ENCODE measurements around the gene RAB22A.
A peak's percentile ranks its signal among the peaks of the same experiment; 100 is the strongest.
"Not testable (repeated sequence)": the region's sequence is repeated elsewhere in the genome, so short reads cannot be mapped to it uniquely, and the experiment has no call there.

The RAB22A gene

GRCh38 chr20:58389324-58389967 lies 79.9 kb downstream of the RAB22A start:
- no peak for DNase-seq (ENCODE audit: low spot score)

DNA sequence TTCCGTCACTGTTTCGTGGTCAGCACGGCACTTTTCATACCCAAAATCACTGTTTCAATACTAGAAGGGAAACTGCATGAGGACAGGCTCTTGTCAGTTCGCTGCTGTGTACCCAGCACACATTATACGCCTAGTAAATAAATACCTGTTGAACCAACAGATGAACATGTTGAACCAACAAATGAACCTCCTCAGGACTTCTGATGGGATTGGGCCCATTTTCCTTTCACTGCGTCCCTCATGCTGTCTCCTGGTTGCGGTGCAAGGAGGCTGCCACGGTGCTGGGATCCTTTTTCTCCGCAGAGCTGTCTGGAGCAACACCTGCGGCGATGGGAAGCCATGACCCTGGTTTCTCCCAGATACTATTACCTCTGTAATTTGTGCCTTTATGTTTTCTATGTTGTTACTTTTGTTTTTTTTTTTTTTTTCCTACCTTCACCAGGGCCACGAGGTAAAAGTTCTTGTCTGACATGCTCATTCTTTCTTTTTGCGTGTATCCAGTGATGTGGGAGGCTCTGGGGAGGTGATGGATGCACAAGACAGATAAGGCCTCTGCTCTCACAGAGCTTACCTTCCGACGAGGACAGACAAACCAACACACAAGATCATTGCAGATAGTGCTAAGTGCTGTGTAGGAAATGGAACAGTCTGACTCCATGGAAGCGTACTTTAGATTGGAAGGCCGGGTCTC lies 80.6 kb downstream of the RAB22A start:
- no peak for DNase-seq (ENCODE audit: low spot score)

GRCh38 chr20:58390659-58391035 lies 81.1 kb downstream of the RAB22A start:
- no peak for DNase-seq (ENCODE audit: low spot score)

DNA sequence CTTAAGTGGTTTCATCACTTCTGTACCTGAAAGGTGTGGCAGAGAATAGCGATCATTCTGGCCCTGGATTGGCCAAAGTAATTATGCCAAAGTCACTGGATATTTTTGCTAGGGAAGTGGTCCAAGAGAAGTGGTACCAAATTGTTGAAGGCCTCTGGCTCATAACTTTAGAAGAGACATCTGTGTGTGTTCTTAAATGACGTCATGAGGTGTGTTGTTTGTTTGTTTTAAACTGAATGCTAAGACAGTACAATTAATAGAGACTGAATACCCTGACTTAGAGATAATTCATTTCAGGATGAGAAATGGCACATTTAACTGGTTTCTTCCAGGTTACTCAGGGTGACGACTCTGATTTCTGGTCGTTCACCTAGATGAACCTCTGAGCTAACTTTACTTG lies 82.8 kb downstream of the RAB22A start:
- no peak for DNase-seq (ENCODE audit: low spot score)

GRCh38 chr20:58393299-58393698 lies 83.8 kb downstream of the RAB22A start:
- peak; percentile 28 for DNase-seq (ENCODE audit: low spot score)

DNA sequence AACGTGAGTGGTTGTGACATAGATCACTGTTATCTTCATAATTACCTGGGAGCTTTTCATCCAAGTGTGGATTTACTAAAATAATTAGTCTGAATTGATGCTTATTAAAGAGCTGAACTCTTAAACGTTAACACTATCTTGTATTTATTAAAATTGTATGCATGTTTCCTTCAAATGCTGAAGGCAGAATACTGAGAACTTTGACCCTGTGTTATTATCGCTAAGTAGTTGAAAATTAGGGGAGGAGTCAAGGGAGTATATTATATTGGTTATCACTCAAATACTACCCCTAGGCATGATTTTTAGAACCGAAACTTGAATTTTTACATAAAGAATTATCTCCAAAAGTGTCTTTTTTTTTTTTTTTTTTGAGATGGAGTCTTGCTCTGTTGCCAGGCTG lies 85.3 kb downstream of the RAB22A start:
- DNase-seq (ENCODE audit: low spot score): no peak

GRCh38 chr20:58395604-58396003 lies 86.1 kb downstream of the RAB22A start:
- DNase-seq (ENCODE audit: low spot score): no peak

GRCh38 chr20:58397429-58397828 lies 87.9 kb downstream of the RAB22A start:
- DNase-seq (ENCODE audit: low spot score): no peak

DNA sequence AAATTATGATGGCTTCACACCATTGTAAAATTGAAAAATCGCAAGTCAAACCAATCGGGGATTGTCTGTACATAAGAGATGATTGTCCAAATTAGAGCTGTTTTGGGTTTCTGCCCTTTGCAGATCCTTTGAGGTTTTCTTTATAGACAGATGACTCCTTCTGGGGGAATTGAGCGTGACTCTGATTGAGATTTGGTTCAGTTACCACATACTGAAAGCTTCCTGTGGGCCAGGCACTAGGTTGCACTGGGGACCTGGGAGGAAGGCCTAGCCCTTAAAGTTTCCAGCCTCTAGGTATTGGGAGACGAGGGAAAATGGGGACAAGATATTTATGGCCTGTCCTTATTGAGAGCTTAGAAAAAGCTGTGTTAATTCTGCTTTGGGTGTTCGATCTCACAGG lies 88.7 kb downstream of the RAB22A start:
- no peak for DNase-seq (ENCODE audit: low spot score)

- no peak for DNase-seq (ENCODE audit: low spot score)
Measured at GRCh38 chr20:58399926-58400325, 90.4 kb downstream of the RAB22A start.

DNA sequence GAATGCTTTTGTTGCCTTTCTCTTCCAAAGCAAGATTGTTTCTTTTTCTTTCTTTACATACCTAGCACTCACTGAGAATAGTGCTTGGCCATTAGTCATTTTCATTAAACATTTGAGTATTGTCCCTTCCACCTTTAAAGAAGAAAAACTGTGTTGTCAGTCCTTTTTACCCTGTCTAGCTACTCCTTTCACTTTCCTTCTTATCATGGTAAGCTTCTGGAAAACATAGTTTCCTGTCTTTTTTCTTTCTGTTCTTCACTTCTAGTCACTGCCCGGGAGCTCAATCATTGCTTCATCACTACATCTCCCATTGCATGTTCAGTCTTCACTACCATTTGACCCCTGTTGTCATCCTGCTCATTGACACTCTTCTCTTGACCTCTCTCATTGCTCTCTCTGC lies 91.6 kb downstream of the RAB22A start:
- DNase-seq (ENCODE audit: low spot score): no peak

GRCh38 chr20:58402305-58402704 lies 92.8 kb downstream of the RAB22A start:
- DNase-seq (ENCODE audit: low spot score): no peak

- no peak for DNase-seq (ENCODE audit: low spot score)
Measured at GRCh38 chr20:58402827-58403226, 93.3 kb downstream of the RAB22A start.

DNA sequence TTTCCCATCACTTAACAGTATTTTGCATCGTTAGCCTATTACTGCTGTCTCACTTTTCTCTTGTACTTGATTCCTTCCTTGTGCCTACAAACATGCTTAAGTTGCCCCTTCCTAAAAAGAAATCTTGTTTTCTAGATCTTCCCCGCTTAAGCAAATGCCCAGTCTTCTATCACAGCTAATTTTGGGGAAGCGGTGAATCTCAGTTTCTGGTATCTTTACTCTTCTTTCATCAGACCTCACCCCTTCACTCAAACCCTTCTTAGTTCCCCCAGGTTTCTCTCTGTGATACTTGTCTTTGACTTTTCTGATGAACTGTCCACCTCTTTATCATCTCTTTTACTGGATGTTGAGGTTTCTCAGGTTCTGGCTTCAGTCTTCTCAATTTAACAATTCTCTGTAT lies 93.8 kb downstream of the RAB22A start:
- no peak for DNase-seq (ENCODE audit: low spot score)

- no peak for DNase-seq (ENCODE audit: low spot score)
Measured at GRCh38 chr20:58405504-58406291, 96.2 kb downstream of the RAB22A start.

DNA sequence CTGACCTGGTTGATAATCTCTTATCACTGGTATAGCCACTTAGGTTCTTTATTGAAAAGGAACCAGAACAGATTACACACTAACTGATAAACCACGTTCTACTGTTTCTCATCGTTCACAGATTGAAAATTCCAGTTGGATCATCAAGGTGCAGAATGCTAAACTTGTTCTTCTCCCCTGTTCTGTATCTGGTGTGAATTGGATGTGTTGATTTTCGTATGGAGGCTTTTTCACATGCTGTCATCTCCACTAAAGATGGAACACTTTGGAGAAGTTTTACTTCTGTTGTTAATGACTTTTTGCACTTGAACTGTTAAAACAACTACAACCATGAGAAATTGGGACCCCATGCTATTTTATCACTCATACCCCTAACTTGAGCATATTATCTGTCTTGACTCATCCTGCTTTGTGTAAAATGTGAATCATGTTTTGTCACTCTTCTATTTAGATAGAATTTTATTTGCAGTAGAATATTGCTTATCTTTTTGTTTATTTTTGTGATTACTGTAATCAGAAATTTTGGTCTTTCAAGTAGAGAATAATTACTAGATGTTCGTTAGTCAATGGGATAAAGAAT lies 97.0 kb downstream of the RAB22A start:
- no peak for DNase-seq (ENCODE audit: low spot score)

DNA sequence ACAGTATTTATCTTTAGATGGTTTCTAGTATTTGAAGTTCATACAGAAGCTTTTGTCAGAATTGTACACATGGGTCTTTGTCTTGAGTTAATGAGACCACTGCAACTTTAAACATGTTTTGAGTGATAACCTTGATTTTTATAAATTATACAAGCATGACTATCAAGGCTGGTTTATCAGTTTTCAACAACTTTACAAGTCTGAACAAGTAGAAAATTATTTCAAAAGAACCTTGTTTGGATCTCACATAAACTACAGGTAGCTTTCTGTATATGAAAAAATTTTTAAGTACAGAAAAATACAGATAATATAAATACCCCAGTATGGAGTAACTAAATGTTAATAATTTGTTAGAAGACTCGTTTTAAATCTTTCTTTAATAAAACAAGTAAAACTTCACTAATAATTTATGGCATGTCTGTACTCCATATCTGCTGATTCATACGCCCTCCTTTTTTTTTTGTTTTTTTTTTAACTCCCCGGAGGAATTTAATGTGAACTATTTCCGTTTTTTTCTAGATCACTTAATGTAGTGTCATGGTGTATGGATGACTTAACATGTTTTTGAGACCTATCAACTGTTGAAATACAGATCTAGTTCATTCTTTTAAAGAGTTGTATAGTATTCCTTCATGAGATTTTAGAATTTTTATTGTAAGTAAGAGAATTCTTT lies 97.8 kb downstream of the RAB22A start:
- peak; percentile 69 for DNase-seq (ENCODE audit: low spot score)

DNA sequence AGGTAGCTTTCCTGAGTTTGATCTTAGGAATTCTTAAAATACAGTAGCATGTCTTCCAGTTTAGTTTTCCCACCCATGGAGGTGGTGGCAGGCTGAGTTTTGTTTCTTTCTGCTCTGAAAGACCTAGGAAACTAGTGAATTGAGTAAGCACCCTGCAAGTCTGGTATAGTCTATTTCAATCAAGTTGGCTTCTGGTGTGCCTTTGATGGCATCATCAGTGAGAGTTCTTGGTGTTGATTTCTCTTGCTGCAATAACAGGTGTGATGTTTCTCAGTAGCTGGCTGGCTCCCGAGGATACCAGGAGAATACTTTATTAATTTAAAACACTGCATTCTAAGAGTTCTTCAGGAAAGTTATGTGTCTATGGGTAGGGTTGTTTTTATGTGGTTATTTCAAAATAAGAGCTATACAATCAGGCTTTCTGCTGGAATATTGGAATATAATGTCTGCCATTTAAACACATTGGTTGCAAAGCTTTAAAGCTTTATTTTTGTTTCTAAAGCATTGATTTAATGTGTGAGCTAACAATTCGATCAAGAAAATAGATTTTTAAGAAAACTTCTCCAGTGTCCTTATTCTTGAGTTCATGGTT lies 98.5 kb downstream of the RAB22A start:
- DNase-seq (ENCODE audit: low spot score): no peak

DNA sequence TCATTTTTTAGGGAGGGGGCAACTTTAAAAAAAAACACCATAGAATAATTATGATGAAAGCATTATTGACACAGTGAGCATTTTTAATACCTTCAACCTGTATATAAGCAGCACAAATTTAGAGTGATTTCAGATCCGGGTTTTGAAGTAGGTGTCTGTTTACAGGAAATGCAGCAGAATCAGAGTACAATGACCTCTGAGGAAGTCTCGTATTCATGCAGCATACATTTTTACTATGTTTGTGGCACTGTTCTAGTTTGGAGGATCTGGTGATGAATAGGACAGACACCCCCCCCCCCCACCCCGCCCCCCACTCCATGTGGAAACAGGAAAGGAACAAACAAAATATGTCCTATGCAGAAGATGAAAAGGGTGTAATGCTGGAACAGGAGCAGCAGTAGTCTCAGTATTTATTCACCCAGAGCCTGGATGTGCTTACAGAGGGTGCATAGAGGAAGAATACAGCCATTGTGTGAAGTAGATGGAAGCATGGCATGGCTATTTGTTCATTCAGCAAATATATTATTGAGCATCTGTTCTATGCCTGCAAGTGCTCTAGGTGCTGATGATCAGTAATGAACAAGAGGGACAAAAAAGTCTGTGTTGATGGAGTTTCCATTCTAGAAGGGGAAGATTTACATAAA lies 99.2 kb downstream of the RAB22A start:
- DNase-seq (ENCODE audit: low spot score): peak; percentile 91

DNA sequence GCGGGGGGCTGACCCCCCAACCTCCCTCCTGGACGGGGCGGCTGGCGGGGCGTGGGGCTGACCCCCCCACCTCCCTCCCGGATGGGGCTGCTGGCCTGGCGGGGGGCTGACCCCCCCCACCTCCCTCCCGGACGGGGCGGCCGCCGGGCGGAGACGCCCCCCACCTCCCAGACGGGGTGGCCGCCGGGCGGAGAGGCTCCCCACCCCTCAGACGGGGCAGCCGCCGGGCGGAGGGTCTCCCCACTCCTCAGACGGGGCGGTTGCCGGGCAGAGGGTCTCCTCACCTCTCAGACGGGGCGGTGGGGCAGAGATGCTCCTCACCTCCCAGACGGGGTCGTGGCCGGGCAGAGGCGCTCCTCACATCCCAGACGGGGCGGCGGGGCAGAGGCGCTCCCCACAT lies 104.7 kb downstream of the RAB22A start:
- DNase-seq (ENCODE audit: low spot score): not testable (repeated sequence)

DNA sequence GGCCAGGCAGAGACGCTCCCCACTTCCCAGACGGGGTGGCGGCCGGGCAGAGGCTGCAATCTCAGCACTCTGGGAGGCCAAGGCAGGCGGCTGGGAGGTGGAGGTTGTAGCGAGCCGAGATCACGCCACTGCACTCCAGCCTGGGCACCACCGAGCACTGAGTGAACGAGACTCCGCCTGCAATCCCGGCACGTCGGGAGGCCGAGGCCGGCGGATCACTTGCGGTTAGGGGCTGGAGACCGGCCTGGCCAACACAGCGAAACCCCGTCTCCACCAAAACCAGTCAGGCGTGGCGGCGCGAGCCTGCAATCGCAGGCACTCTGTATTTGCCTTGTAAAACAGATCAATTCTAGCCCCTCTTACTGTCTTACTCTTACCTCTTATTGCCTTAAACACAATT lies 105.3 kb downstream of the RAB22A start:
- DNase-seq (ENCODE audit: low spot score): not testable (repeated sequence)

Data from COLO829 (cell line).